Transverse colon (tissue), 4 donors: ENCODE results near the gene F3.

Experiments
- CTCF ChIP-seq, 5 experiments: fragments of 200-600 bp in 3 of 5; fragments of 450-650 bp in 2 of 5; sonication (generic) in 3 of 5; IDR thresholded peaks; 1 replicate in 2 of 5; 2 replicates in 3 of 5; pipeline ENCODE4 v1.5.1; 2016 to 2017; ENCODE audit warnings: antibody characterized with exemption in 5 of 5, inconsistent platforms in 3 of 5, mild to moderate bottlenecking in 2 of 5, moderate library complexity in 1 of 5
- EP300 ChIP-seq: sonication (generic); formaldehyde crosslinking; IDR thresholded peaks from one replicate; pipeline ENCODE4 v1.6.1; 2017; ENCODE audit warnings: antibody characterized with exemption, low read depth
- POLR2A ChIP-seq: fragments of 450-650 bp; IDR thresholded peaks from one replicate; pipeline ENCODE4 v1.6.1; 2016; ENCODE audit warnings: antibody characterized with exemption, mild to moderate bottlenecking, moderate library complexity
- POLR2AphosphoS5 ChIP-seq, 3 donors: sonication (generic); formaldehyde crosslinking; IDR thresholded peaks; one replicate each; pipeline ENCODE4 v1.6.1; 2016; ENCODE audit warnings: antibody characterized with exemption in 3 of 3

- TF ChIP-seq POLR2AphosphoS5 (IDR thresholded peaks at IDR 0.05) (no peak), POLR2A (no peak), CTCF (IDR thresholded peaks at IDR 0.05) (no peak), EP300 (no peak)
Measured at GRCh38 chr1:94486990-94487389, 54.6 kb downstream of the F3 start.
